ENCODE data around the gene EIF2S3. TPM values are rescaled to one million over a fixed set of nuclear protein-coding genes. Genes with fewer than 3 reads are reported as not detected.

Gene EIF2S3
- total and polyA plus RNA-seq, 2 of the 4 experiments (the other 2 are of a cell fraction), result 97.9 to 416 TPM

DNA sequence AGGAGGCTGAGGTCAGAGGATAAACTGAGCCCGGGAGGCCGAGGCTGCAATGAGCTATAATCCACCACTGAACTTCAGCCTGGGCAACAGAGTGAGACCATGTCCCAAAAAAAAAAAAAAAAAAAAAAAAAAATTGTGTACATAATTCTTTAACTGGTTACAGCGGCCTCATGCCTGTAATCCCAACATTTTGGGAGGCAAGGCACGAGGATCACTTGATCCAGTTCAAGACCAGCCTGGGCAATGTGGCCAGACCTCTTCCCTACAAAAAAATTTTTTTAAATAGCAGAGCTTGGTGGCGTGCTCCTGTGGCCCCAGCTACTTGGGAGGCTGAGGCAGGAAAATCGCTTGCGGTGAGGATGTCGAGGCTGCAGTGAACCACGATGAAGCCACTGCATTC, 37.1 kb upstream of the EIF2S3 start:
- H3K23ac ChIP-seq (ENCODE audit: low read depth, low read length), result no peak overlapping the region
- intact Hi-C loops (cut with micrococcal nuclease), result no loop called here
- H3K56ac ChIP-seq (ENCODE audit: extremely low read depth, insufficient read depth, low read length), result no peak overlapping the region
- H4K20me1 ChIP-seq (ENCODE audit: insufficient read depth, low read length), result no peaks in the 10 kb centered on the region
- peaks cover 2% of the 10 kb centered on the region; the same call in 1 of the 2 replicates for H3K4me1 ChIP-seq (ENCODE audit: control insufficient read depth, insufficient read depth, low read length)
- H4K8ac ChIP-seq (ENCODE audit: low read depth in 2 of 2, low read length in 2 of 2), result no peak overlapping the region
- H3K4me2 ChIP-seq (ENCODE audit: low read depth, low read length), result no peak overlapping the region
- BruUV-seq (replicated peaks), result no TSS peak
- POLR2A ChIA-PET (ENCODE audit: unreplicated experiment), result no interaction called here
- no peak overlapping the region for H2BK120ac ChIP-seq (ENCODE audit: low read depth, low read length)
- H3K27ac ChIP-seq (ENCODE audit: insufficient read depth, low read length), result no peak overlapping the region
- dilution Hi-C loops (cut with HindIII; ENCODE audit: low sequenced_read_pairs, unreplicated experiment), result no loop called here
- no peaks in the 10 kb centered on the region for H3K9me3 ChIP-seq (ENCODE audit: control insufficient read depth, insufficient read depth, low read length)
- no peak overlapping the region for H2AFZ ChIP-seq (replicated peaks; ENCODE audit: low read length, poor library complexity)
- H3K18ac ChIP-seq (ENCODE audit: low read depth, low read length), result no peak overlapping the region
- ATAC-seq (ENCODE audit: low read depth) (no peak), DNase-seq (no peak)
- no peak overlapping the region for H4K5ac ChIP-seq (ENCODE audit: low read depth, low read length)
- H2AK5ac ChIP-seq (ENCODE audit: low read depth, low read length), result no peak overlapping the region
- no peak overlapping the region for H2BK20ac ChIP-seq (ENCODE audit: low read depth, low read length)
- H3K36me3 ChIP-seq (ENCODE audit: control insufficient read depth, insufficient read depth, low read length), result no peaks in the 10 kb centered on the region
- H3K4me3 ChIP-seq (ENCODE audit: insufficient read depth, low read depth, low read length), result no peak overlapping the region
- in situ Hi-C loops (cut with MboI; ENCODE audit: low sequenced_read_pairs), result no loop called here
- no peak overlapping the region for H3K9ac ChIP-seq (ENCODE audit: low read depth, low read length)
- CTCF ChIA-PET, result no interaction called here
- peaks cover 3 to 19% of the 10 kb centered on the region in 2 experiments; a peak in 2 of 4 replicates for H3K79me1 ChIP-seq (ENCODE audit: low read depth in 1 of 2, low read length in 2 of 2)
- H2BK5ac ChIP-seq (ENCODE audit: low read depth, low read length, poor library complexity, severe bottlenecking), result no peak overlapping the region
- no peak overlapping the region for H2AK9ac ChIP-seq (replicated peaks; ENCODE audit: low read depth, low read length, poor library complexity)
- no peak overlapping the region for H3K4ac ChIP-seq (ENCODE audit: low read depth, low read length)
- H2BK15ac ChIP-seq (ENCODE audit: low read depth, low read length), result no peak overlapping the region
- no peaks in the 10 kb centered on the region; the same call in 1 of the 2 replicates for H3K9me1 ChIP-seq (ENCODE audit: insufficient read depth, low read length)
- no peak overlapping the region for H3K14ac ChIP-seq (replicated peaks; ENCODE audit: low read depth, low read length)
- no peak overlapping the region for H4K91ac ChIP-seq (ENCODE audit: insufficient read depth, low read depth, low read length)
- peaks cover 2% of the 10 kb centered on the region for H3K27me3 ChIP-seq (ENCODE audit: control insufficient read depth, insufficient read depth, low read length)
- WGBS, 2 experiments (ENCODE audit: extremely low coverage in 2 of 2, insufficient read length in 1 of 2), result 100% methylated on average over 2 of the region's 9 CpGs; no CpG with 5 or more reads in 1 of the 2 experiments
- no peak for TF ChIP-seq MAZ (IDR thresholded peaks at IDR 0.05; ENCODE audit: borderline replicate concordance, low read depth, low read length)
- TF ChIP-seq, protein P1, sequence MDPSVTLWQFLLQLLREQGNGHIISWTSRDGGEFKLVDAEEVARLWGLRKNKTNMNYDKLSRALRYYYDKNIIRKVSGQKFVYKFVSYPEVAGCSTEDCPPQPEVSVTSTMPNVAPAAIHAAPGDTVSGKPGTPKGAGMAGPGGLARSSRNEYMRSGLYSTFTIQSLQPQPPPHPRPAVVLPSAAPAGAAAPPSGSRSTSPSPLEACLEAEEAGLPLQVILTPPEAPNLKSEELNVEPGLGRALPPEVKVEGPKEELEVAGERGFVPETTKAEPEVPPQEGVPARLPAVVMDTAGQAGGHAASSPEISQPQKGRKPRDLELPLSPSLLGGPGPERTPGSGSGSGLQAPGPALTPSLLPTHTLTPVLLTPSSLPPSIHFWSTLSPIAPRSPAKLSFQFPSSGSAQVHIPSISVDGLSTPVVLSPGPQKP (IDR thresholded peaks at IDR 0.05; ENCODE audit: borderline replicate concordance, low read depth, low read length), result no peak
